K562 (cell line): ENCODE data around the gene HAT1. TPM values are rescaled to one million over a fixed set of nuclear protein-coding genes. Genes with fewer than 3 reads are reported as not detected.

Source experiments
- ATAC-seq: fragments of 200-7000 bp; cut with Tn5 transposase; 3 replicates; pipeline ENCODE4 v1.9.1; 2020; ENCODE audit warnings: moderate library complexity
- BruUV-seq: library from RNA; stranded (reverse); fragments of 400-500 nt; replicated peaks from 2 replicates; lab custom pipeline; 2021; lab: Mats Ljungman, UMichigan
- CTCF ChIA-PET: fragments of 300-600 bp; formaldehyde crosslinking; extraction: SDS; loops from one replicate; lab custom pipeline; 2021; ENCODE audit warnings: low intra/inter-chr PET ratio; lab: Yijun Ruan, JAX
- POLR2A ChIA-PET: fragments of 300-600, 350-650 bp; sonication (Branson Sonifier 250); formaldehyde crosslinking; extraction: SDS; loops from one replicate; lab custom pipeline; 2021; ENCODE audit warnings: antibody characterized with exemption, inconsistent platforms; lab: Yijun Ruan, JAX
- DNase-seq, 4 experiments: peaks; one replicate each; pipeline versions ENCODE4 v3.0.0 to v3.0.0-alpha.2; 2011 to 2018; ENCODE audit warnings: low spot score in 3 of 4, mixed read lengths in 3 of 4; ENCODE audit errors: extremely low read depth in 1 of 4
- FAIRE-seq: peaks from 2 replicates; lab custom pipeline; 2011; peaks lifted over from hg19 to GRCh38; lab: Jason Lieb, UNC
- H2AFZ ChIP-seq: 2 replicates; pipeline ENCODE4 v1.6.0; 2011; ENCODE audit warnings: low read depth, low read length, control low read depth, inconsistent platforms
- H3K27ac ChIP-seq: fragments of 200-600 bp; 3 replicates; pipeline ENCODE4 v1.8.0; 2011; ENCODE audit warnings: low read depth, mild to moderate bottlenecking, control low read depth, inconsistent platforms, low read length, moderate library complexity, mixed read lengths; ENCODE audit errors: extremely low read depth
- H3K27me3 ChIP-seq, 2 experiments: fragments of 300-600 bp in 1 of 2; 2 replicates in 1 of 2; 3 replicates in 1 of 2; pipeline versions ENCODE4 v1.6.0 to v1.8.0; 2011; ENCODE audit warnings: inconsistent platforms in 2 of 2, low read length in 2 of 2, mild to moderate bottlenecking in 1 of 2, mixed read lengths in 1 of 2, moderate library complexity in 1 of 2; ENCODE audit not compliant: control insufficient read depth in 2 of 2, insufficient read depth in 2 of 2
- H3K36me3 ChIP-seq: fragments of 300-600 bp; 3 replicates; pipeline ENCODE4 v1.8.0; 2011; ENCODE audit warnings: mild to moderate bottlenecking, low read length, inconsistent platforms; ENCODE audit not compliant: control insufficient read depth, insufficient read depth
- H3K4me1 ChIP-seq, 2 experiments: fragments of 200-600 bp in 1 of 2; replicated peaks in 1 of 2; 2 replicates in 1 of 2; 3 replicates in 1 of 2; pipeline versions ENCODE4 v1.5.1 to v1.8.0; 2011; ENCODE audit warnings: inconsistent platforms in 2 of 2, low read length in 2 of 2, mild to moderate bottlenecking in 1 of 2, mixed read lengths in 1 of 2, moderate library complexity in 1 of 2; ENCODE audit not compliant: control insufficient read depth in 2 of 2, insufficient read depth in 2 of 2
- H3K4me2 ChIP-seq: 2 replicates; pipeline ENCODE4 v1.6.1; 2011; ENCODE audit warnings: low read length, control low read depth, inconsistent platforms, mixed read lengths; ENCODE audit not compliant: insufficient read depth
- H3K4me3 ChIP-seq: fragments of 200-600 bp; sonication (generic), shearing (Covaris generic); 2 replicates; pipeline ENCODE4 v1.5.1; 2016; ENCODE audit warnings: control low read depth, inconsistent platforms
- H3K79me2 ChIP-seq: fragments of 200-600 bp; 3 replicates; pipeline ENCODE4 v1.8.0; 2011; ENCODE audit warnings: low read length, inconsistent platforms; ENCODE audit not compliant: control insufficient read depth, insufficient read depth
- H3K9ac ChIP-seq, 2 experiments: 2 replicates each; pipeline versions ENCODE4 v1.6.0 to v1.6.1; 2011; ENCODE audit warnings: low read depth in 2 of 2, low read length in 2 of 2, control low read depth in 1 of 2, inconsistent platforms in 1 of 2, mild to moderate bottlenecking in 1 of 2, mixed read lengths in 1 of 2; ENCODE audit not compliant: insufficient read depth in 1 of 2
- H3K9me1 ChIP-seq: one replicate; pipeline ENCODE4 v1.6.0; 2011; ENCODE audit warnings: inconsistent platforms, mild to moderate bottlenecking, low read length, moderate library complexity; ENCODE audit not compliant: control insufficient read depth, insufficient read depth
- H3K9me3 ChIP-seq: replicated peaks from 2 replicates; pipeline ENCODE4 v1.5.1; 2011; ENCODE audit warnings: low read depth, low read length, inconsistent platforms; ENCODE audit not compliant: control insufficient read depth, insufficient read depth
- H4K20me1 ChIP-seq: replicated peaks from 2 replicates; pipeline ENCODE4 v1.6.1; 2011; ENCODE audit warnings: low read length, inconsistent platforms, mixed read lengths; ENCODE audit not compliant: control insufficient read depth, insufficient read depth
- CTCFL ChIP-seq: IDR thresholded peaks from 2 replicates; pipeline ENCODE4 v1.6.1; 2011; ENCODE audit warnings: borderline replicate concordance, low read depth, mild to moderate bottlenecking, moderate library complexity, low read length; ENCODE audit not compliant: insufficient read depth, poor library complexity, severe bottlenecking
- EP400 ChIP-seq: fragments of 450-650 bp; IDR thresholded peaks from 2 replicates; pipeline ENCODE4 v1.6.1; 2017; ENCODE audit warnings: antibody characterized with exemption, mild to moderate bottlenecking, moderate library complexity
- ERF ChIP-seq: fragments of 450-650 bp; formaldehyde crosslinking; IDR thresholded peaks from 2 replicates; pipeline ENCODE4 v1.4.0; 2020; ENCODE audit warnings: mild to moderate bottlenecking, mixed read lengths
- FOXA1 ChIP-seq: fragments of 450-650 bp; IDR thresholded peaks from 2 replicates; pipeline ENCODE4 v1.6.1; 2016; ENCODE audit warnings: mild to moderate bottlenecking, borderline replicate concordance
- FOXK2 ChIP-seq, 2 experiments: fragments of 450-650 bp; IDR thresholded peaks in 1 of 2; conservative IDR thresholded peaks in 1 of 2; 2 replicates each; pipeline ENCODE4 v1.6.1; 2016; ENCODE audit warnings: low read depth in 2 of 2, mild to moderate bottlenecking in 1 of 2
- HDAC3 ChIP-seq: fragments of 450-650 bp; IDR thresholded peaks from 2 replicates; pipeline ENCODE4 v1.6.1; 2018; ENCODE audit warnings: borderline replicate concordance, mild to moderate bottlenecking, moderate library complexity; ENCODE audit not compliant: partially characterized antibody
- NEUROD1 ChIP-seq: fragments of 150-350 bp; IDR thresholded peaks from 2 replicates; pipeline ENCODE4 v1.6.1; 2014; ENCODE audit warnings: borderline replicate concordance, low read length, low read depth; ENCODE audit not compliant: partially characterized antibody
- RBM17 ChIP-seq: fragments of 200-400 bp; formaldehyde crosslinking; IDR thresholded peaks from 2 replicates; pipeline ENCODE4 v1.6.1; 2017; ENCODE audit warnings: low read depth, mild to moderate bottlenecking, low read length, borderline replicate concordance
- TFAM ChIP-seq: fragments of 250-450 bp; sonication (Bioruptor Pico); conservative IDR thresholded peaks from 2 replicates; pipeline ENCODE4 v1.5.0; 2021; ENCODE audit warnings: mild to moderate bottlenecking, moderate library complexity
- TFAP4 ChIP-seq: sonication (generic); formaldehyde crosslinking; IDR thresholded peaks from 2 replicates; pipeline ENCODE4 v1.8.0; 2022; ENCODE audit warnings: missing genetic modification reagents, mild to moderate bottlenecking, moderate library complexity, borderline replicate concordance
- U2AF2 ChIP-seq: fragments of 200-400 bp; formaldehyde crosslinking; optimal IDR thresholded peaks from 2 replicates; pipeline ENCODE3; 2017; ENCODE audit warnings: low read depth, mild to moderate bottlenecking, low read length
- ZBTB2 ChIP-seq: fragments of 450-650 bp; IDR thresholded peaks from 2 replicates; pipeline ENCODE4 v1.6.1; 2016; ENCODE audit warnings: antibody characterized with exemption
- ZNF561 ChIP-seq: fragments of 450-650 bp; formaldehyde crosslinking; conservative IDR thresholded peaks from 2 replicates; pipeline ENCODE4 v1.4.0; 2020; ENCODE audit warnings: mild to moderate bottlenecking, moderate library complexity
- ZNF79 ChIP-seq: fragments of 250-450 bp; sonication (Bioruptor Pico); IDR thresholded peaks from 2 replicates; pipeline ENCODE4 v1.4.0; 2020; ENCODE audit warnings: low read depth, mild to moderate bottlenecking, moderate library complexity
- WGBS: fragments of 100-300 bp; shearing (Covaris generic); methylation state at CpG from one replicate; pipeline ENCODE4 v1.1.6; 2016; ENCODE audit warnings: low coverage, mixed read lengths; ENCODE audit not compliant: insufficient coverage; ENCODE audit errors: missing lambda C conversion rate; 5-methylcytosine and 5-hydroxymethylcytosine counted together
- in situ Hi-C: fragments of 300-500 bp; cut with MboI; formaldehyde crosslinking; loops from 4 replicates; pipeline ENCODE4 v1.15.0; 2018; ENCODE audit warnings: inconsistent platforms, mixed read lengths
- intact Hi-C: fragments of 100-400 bp; cut with micrococcal nuclease; formaldehyde crosslinking; loops from 2 replicates; pipeline ENCODE4 v1.14.2; 2022
- polyA plus RNA-seq, 8 experiments: library from polyadenylated mRNA; depleted of rRNA in 4 of 8; stranded (reverse) in 5 of 8; unstranded in 3 of 8; fragments of >200 nt; fragmentation: Nextera tagmentation in 2 of 8; fragmentation: Illumina TruSeq in 1 of 8; extraction: Ambion mirVana in 2 of 8; extraction: Trizol in 1 of 8; gene quantifications; 2 replicates each; pipeline versions ENCODE4 v1.2.1 to v1.2.3, GENCODE V29; 2011 to 2014; ENCODE audit warnings: inconsistent platforms in 1 of 8, missing spikeins in 1 of 8
- total RNA-seq, 7 experiments: library from RNA; depleted of rRNA in 6 of 7; stranded (reverse); fragments of >200 nt in 6 of 7; fragmentation: Illumina TruSeq in 2 of 7; extraction: Trizol in 2 of 7; gene quantifications; 2 replicates each; pipeline versions ENCODE4 v1.2.1 to v1.2.3, GENCODE V29; 2011 to 2021; ENCODE audit warnings: low replicate concordance in 1 of 7

Gene HAT1
- total and polyA plus RNA-seq, 9 of the 15 experiments (the other 6 are each of a cell fraction or from before 2014, with no cell fraction given) = 125 to 384 (median 244) TPM

- CTCF ChIA-PET = no interaction called here
- 9% methylated on average over 2 of the region's 2 CpGs for WGBS
- Histone ChIP-seq H3K9ac (no peak overlapping the region), H3K27ac (no peak overlapping the region), H3K4me2 (no peak overlapping the region), H2AFZ (no peak overlapping the region), H3K79me2 (no peaks in the 10 kb centered on the region), H3K9me1 (no peaks in the 10 kb centered on the region), H3K27me3 (no peaks in the 10 kb centered on the region), H3K36me3 (no peaks in the 10 kb centered on the region), H3K4me1 (no peaks in the 10 kb centered on the region), H3K4me3 (no peak overlapping the region), H4K20me1 (no peaks in the 10 kb centered on the region), H3K9me3 (peaks cover 5% of the 10 kb centered on the region; the same call in 1 of the 2 replicates)
- no peak for TF ChIP-seq NEUROD1
- no peak for TF ChIP-seq ZNF561 (CRISPR knock-in tag)
- no peak for TF ChIP-seq ERF (CRISPR knock-in tag)
- no peak for TF ChIP-seq TFAM (CRISPR knock-in tag)
- TF ChIP-seq FOXA1 = no peak
- no peak for TF ChIP-seq HDAC3
- no peak for TF ChIP-seq FOXK2 (conservative IDR thresholded peaks at IDR 0.05 in 1 of 2, IDR thresholded peaks at IDR 0.05 in 1 of 2; ENCODE audit: low read depth in 2 of 2)
- no peak for TF ChIP-seq U2AF2
- TF ChIP-seq EP400 = no peak
- no peak for TF ChIP-seq CTCFL
- no peak for TF ChIP-seq RBM17
- no peak for TF ChIP-seq TFAP4
- TF ChIP-seq ZNF79 (CRISPR knock-in tag) = no peak
- TF ChIP-seq ZBTB2 = no peak
- no peak for DNase-seq
- no TSS peak for BruUV-seq
- no peak for FAIRE-seq
- POLR2A ChIA-PET = no interaction called here
- in situ Hi-C loops (no loop called here), intact Hi-C loops (no loop called here)
- ATAC-seq = peak; percentile 50; the same call in 2 of the 3 replicates
These were observed 19.3 kb upstream of the HAT1 start for GRCh38 chr2:171902840-171903420.
